ENCODE results near the gene CEP192. TPM values are rescaled to one million over a fixed set of nuclear protein-coding genes. Genes with fewer than 3 reads are reported as not detected.

CEP192 gene
- total and polyA plus RNA-seq, 9 donors = 18.0 to 48.6 (median 33.7) TPM

DNA sequence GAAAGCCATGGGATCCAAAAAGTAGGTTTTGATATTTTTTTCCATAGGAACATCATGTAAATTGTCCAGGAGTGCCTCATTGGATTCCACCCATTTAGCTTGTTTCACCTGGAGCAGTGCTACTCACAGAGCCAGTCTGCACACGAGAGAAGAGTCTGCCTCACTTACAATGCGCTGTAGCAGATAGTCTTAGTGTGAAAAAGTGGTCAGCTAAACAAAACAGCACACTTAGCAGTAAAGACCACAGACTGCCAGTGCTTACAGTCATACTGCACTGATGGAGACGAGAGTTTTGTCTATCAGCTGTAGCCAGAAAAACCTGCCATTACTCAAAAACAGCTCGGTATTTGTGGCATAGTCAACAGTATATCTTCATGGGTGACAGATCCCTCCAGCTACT lies 113.9 kb downstream of the CEP192 start:
- no peaks in the 10 kb centered on the region for H3K27me3 ChIP-seq
- 87 to 97% (median 88%) methylated on average over 4 of the region's 4 CpGs for WGBS, 3 donors
- TF ChIP-seq EP300 (IDR thresholded peaks at IDR 0.05) = no peak
- no peak for TF ChIP-seq POLR2A (IDR thresholded peaks at IDR 0.05)
- TF ChIP-seq, protein P1, sequence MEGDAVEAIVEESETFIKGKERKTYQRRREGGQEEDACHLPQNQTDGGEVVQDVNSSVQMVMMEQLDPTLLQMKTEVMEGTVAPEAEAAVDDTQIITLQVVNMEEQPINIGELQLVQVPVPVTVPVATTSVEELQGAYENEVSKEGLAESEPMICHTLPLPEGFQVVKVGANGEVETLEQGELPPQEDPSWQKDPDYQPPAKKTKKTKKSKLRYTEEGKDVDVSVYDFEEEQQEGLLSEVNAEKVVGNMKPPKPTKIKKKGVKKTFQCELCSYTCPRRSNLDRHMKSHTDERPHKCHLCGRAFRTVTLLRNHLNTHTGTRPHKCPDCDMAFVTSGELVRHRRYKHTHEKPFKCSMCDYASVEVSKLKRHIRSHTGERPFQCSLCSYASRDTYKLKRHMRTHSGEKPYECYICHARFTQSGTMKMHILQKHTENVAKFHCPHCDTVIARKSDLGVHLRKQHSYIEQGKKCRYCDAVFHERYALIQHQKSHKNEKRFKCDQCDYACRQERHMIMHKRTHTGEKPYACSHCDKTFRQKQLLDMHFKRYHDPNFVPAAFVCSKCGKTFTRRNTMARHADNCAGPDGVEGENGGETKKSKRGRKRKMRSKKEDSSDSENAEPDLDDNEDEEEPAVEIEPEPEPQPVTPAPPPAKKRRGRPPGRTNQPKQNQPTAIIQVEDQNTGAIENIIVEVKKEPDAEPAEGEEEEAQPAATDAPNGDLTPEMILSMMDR (IDR thresholded peaks at IDR 0.05) = no peak
- H3K27ac ChIP-seq = no peak overlapping the region
- intact Hi-C loops (cut with DNase I) = no loop called here
- DNase-seq = no peak
- no peaks in the 10 kb centered on the region for H3K36me3 ChIP-seq
- no peaks in the 10 kb centered on the region for H3K4me1 ChIP-seq (ENCODE audit: insufficient read depth)
- no peak overlapping the region for H3K4me3 ChIP-seq
- H3K9me3 ChIP-seq = peaks cover 0 to 4% of the 10 kb centered on the region in 2 donors

DNA sequence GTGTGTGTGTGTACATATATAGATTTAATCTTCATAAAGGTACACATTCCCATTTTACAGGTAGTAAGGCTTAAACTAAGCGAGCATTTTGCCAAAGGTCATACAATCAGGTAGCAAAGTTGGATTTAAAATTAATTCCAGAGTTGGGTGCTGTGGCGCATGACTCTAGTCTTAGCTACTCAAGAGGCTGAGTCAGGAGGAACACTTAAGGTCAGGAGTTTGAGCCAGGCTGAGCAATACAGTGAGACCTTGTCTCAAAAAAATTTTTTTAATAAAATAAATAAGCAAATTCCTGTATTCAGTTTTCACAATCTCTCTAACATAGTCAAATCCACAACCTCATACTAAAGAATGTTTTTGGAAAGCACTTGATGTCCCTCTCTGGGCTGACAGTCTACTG lies 115.9 kb downstream of the CEP192 start:
- no peak overlapping the region for H3K27ac ChIP-seq
- intact Hi-C loops (cut with DNase I) = no loop called here
- H3K27me3 ChIP-seq = no peaks in the 10 kb centered on the region
- no peaks in the 10 kb centered on the region for H3K4me1 ChIP-seq (ENCODE audit: insufficient read depth)
- no peak for DNase-seq
- 99% methylated on average over 2 of the region's 2 CpGs for WGBS, 3 donors
- H3K4me3 ChIP-seq = no peak overlapping the region
- H3K9me3 ChIP-seq = peaks cover 0 to 4% of the 10 kb centered on the region in 2 donors
- no peaks in the 10 kb centered on the region for H3K36me3 ChIP-seq
- TF ChIP-seq, protein P1 (IDR thresholded peaks at IDR 0.05) = no peak
- TF ChIP-seq POLR2A (IDR thresholded peaks at IDR 0.05) = no peak
- TF ChIP-seq EP300 (IDR thresholded peaks at IDR 0.05) = no peak

DNA sequence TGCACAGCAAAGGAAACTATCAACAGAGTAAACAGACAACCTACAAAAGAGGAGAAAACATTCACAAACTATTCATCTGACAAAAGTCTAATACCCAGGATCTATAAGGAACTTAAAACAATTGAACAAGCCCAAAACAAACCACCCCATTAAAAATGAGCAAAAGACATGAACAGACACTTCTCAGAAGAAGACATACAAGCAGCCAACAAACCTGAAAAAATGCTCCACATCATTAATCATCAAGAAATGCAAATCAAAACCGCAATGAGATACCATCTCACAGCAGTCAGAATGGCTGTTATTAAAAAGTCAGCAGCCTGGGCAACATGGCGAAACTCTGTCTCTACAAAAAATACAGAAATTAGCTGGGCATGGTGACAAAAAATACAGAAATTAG lies 117.2 kb downstream of the CEP192 start:
- Histone ChIP-seq H3K4me1 (ENCODE audit: insufficient read depth) (no peaks in the 10 kb centered on the region), H3K36me3 (no peaks in the 10 kb centered on the region), H3K27ac (no peak overlapping the region), H3K4me3 (no peak overlapping the region), H3K27me3 (no peaks in the 10 kb centered on the region), H3K9me3 (peaks cover 0 to 4% of the 10 kb centered on the region in 2 donors)
- 47 to 96% (median 92%) methylated on average over 2 of the region's 2 CpGs for WGBS, 3 donors
- intact Hi-C loops (cut with DNase I) = no loop called here
- DNase-seq = no peak
- TF ChIP-seq, protein P1 (IDR thresholded peaks at IDR 0.05) = no peak
- TF ChIP-seq EP300 (IDR thresholded peaks at IDR 0.05) = no peak
- TF ChIP-seq POLR2A (IDR thresholded peaks at IDR 0.05) = no peak

DNA sequence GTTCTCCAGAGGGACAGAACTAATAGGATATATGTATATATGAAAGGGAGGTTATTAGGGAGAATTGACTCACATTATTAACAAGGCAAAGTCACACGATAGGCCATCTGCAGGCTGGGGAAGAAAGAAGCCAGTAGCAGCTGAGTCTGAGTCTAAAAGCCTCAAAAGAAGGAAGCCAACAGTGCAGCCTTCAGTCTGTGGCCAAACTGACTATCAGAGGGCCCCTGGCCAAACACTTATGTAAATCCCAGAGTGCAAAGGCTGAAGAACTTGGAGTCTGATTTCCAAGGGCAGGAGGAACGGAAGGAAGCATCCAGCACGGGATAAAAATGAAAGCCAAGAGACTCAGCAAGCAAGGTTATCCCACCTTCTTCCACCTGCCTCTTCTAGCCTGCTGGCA lies 119.4 kb downstream of the CEP192 start:
- Histone ChIP-seq H3K27me3 (no peaks in the 10 kb centered on the region), H3K27ac (no peak overlapping the region), H3K4me1 (ENCODE audit: insufficient read depth) (no peaks in the 10 kb centered on the region), H3K36me3 (no peaks in the 10 kb centered on the region), H3K9me3 (peaks cover 0 to 4% of the 10 kb centered on the region in 2 donors), H3K4me3 (no peak overlapping the region)
- intact Hi-C loops (cut with DNase I) = no loop called here
- no peak for DNase-seq
- WGBS, 3 donors = 69 to 82% (median 74%) methylated on average over 3 of the region's 3 CpGs
- TF ChIP-seq, protein P1 (IDR thresholded peaks at IDR 0.05) = no peak
- TF ChIP-seq POLR2A (IDR thresholded peaks at IDR 0.05) (no peak), EP300 (IDR thresholded peaks at IDR 0.05) (no peak)
